HFF-Myc (cell line): Measurements from ENCODE around the gene SLC25A14.

Source experiments
- DNase-seq: peaks from one replicate; pipeline ENCODE4 v3.0.0-alpha.2; 2011; ENCODE audit warnings: low read depth; ENCODE audit errors: extremely low read depth
- H3K4me3 ChIP-seq: replicated peaks from 2 replicates; pipeline ENCODE4 v1.5.1; 2011; ENCODE audit warnings: low read depth, mild to moderate bottlenecking, control low read depth, low read length
- CTCF ChIP-seq: IDR thresholded peaks from 2 replicates; pipeline ENCODE4 v1.5.1; 2012; ENCODE audit warnings: mild to moderate bottlenecking, low read depth, low read length, control low read depth; ENCODE audit errors: missing control alignments

The SLC25A14 gene

GRCh38 chrX:130419263-130419662 lies 79.5 kb downstream of the SLC25A14 start:
- H3K4me3 ChIP-seq = no peak overlapping the region
- no peak for DNase-seq
- no peak for TF ChIP-seq CTCF
